Right lobe of liver (tissue), 4 donors: Measurements from ENCODE around the gene COL5A1.

ENCODE experiments used
- POLR2A ChIP-seq: fragments of 450-650 bp; IDR thresholded peaks from one replicate; pipeline ENCODE4 v1.6.1; 2017; ENCODE audit warnings: antibody characterized with exemption, mild to moderate bottlenecking
- TF ChIP-seq, protein P1 (sequence below), 4 donors: fragments of 200-600 bp in 3 of 4; fragments of 450-650 bp in 1 of 4; IDR thresholded peaks; one replicate each; pipeline versions ENCODE4 v1.5.1 to v1.8.0; 2016 to 2022; ENCODE audit warnings: antibody characterized with exemption in 4 of 4, mild to moderate bottlenecking in 2 of 4
- donor health status: DM: no; HTN: no; CAD: no.
- donor health status: DM: no; HTN: no; CAD: no.
- donor health status: DM: no; HTN: yes; CAD: no.

DNA sequence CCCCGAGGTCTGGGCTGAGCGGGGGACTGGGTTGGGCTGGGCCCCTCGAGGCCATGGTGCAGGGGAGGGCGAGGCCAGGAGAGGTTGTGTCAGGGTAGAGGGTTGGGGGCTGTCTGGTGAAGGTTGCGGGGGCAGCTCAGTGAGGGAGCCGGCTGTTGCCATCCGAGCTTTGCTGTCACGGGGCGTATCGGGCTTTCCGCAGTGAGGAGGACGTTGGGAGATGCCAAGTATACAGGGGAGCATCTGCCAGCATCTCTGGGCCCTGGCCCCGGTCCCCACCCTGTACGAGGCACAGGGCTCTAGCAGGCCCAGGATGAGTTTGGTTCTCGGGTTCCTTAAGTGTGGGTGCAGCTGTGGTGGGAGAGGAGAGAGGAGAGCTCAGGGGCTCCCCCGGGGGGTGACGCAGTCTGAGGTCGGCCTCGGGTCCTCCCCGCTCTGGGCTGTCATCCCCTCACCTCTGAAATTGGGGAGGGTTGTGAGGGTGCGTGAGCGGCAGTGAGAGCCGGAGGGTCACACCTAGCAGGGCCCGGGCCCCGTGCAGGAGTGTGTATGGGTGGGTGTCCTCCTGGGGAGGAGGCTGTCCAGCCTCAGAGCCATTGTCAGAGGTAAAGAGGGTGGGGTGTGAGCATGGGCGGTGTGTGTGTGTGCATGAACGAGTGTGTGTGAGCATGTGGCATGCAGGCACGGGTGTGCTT lies 87.3 kb downstream of the COL5A1 start:
- TF ChIP-seq POLR2A, result no peak
- TF ChIP-seq, protein P1, sequence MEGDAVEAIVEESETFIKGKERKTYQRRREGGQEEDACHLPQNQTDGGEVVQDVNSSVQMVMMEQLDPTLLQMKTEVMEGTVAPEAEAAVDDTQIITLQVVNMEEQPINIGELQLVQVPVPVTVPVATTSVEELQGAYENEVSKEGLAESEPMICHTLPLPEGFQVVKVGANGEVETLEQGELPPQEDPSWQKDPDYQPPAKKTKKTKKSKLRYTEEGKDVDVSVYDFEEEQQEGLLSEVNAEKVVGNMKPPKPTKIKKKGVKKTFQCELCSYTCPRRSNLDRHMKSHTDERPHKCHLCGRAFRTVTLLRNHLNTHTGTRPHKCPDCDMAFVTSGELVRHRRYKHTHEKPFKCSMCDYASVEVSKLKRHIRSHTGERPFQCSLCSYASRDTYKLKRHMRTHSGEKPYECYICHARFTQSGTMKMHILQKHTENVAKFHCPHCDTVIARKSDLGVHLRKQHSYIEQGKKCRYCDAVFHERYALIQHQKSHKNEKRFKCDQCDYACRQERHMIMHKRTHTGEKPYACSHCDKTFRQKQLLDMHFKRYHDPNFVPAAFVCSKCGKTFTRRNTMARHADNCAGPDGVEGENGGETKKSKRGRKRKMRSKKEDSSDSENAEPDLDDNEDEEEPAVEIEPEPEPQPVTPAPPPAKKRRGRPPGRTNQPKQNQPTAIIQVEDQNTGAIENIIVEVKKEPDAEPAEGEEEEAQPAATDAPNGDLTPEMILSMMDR (IDR thresholded peaks at IDR 0.05), result no peak
